Measurements from ENCODE around the gene SLC39A6.
"Not testable (repeated sequence)": the region's sequence is repeated elsewhere in the genome, so short reads cannot be mapped to it uniquely, and the experiment has no call there.

The SLC39A6 gene

GRCh38 chr18:36139245-36139644, 10.1 kb upstream of the SLC39A6 start:
- no peak for DNase-seq (ENCODE audit: low read depth in 2 of 2)

- DNase-seq (ENCODE audit: low read depth in 2 of 2), result no peak
These were observed 6.1 kb upstream of the SLC39A6 start for GRCh38 chr18:36135264-36135663.

- DNase-seq (ENCODE audit: low read depth in 2 of 2), result no peak
These were observed 3.6 kb upstream of the SLC39A6 start for GRCh38 chr18:36132756-36133155.

GRCh38 chr18:36131692-36132483, 2.7 kb upstream of the SLC39A6 start:
- no peak for DNase-seq (ENCODE audit: low read depth in 2 of 2)

- DNase-seq (ENCODE audit: low read depth in 2 of 2), result no peak
These were observed 1.9 kb upstream of the SLC39A6 start for GRCh38 chr18:36130883-36131653.

- DNase-seq (ENCODE audit: low read depth in 2 of 2), result no peak
These were observed 1.1 kb upstream of the SLC39A6 start for GRCh38 chr18:36130039-36130831.

GRCh38 chr18:36128907-36129299, 237 bp downstream of the SLC39A6 start:
- DNase-seq (ENCODE audit: low read depth in 2 of 2), result no peak

- DNase-seq (ENCODE audit: low read depth in 2 of 2), result no peak
These were observed 640 bp downstream of the SLC39A6 start for GRCh38 chr18:36128530-36128870.

- no peak for DNase-seq (ENCODE audit: low read depth in 2 of 2)
These were observed 1.2 kb downstream of the SLC39A6 start for GRCh38 chr18:36127836-36128529.

- DNase-seq (ENCODE audit: low read depth in 2 of 2), result no peak
These were observed 2.5 kb downstream of the SLC39A6 start for GRCh38 chr18:36126668-36127067.

GRCh38 chr18:36124841-36125240, 4.3 kb downstream of the SLC39A6 start:
- DNase-seq (ENCODE audit: low read depth in 2 of 2), result no peak

GRCh38 chr18:36120297-36120696, 8.8 kb downstream of the SLC39A6 start:
- no peak for DNase-seq (ENCODE audit: low read depth in 2 of 2)

GRCh38 chr18:36116771-36117170, 12.4 kb downstream of the SLC39A6 start:
- DNase-seq (ENCODE audit: low read depth in 2 of 2), result not testable (repeated sequence)

- no peak for DNase-seq (ENCODE audit: low read depth in 2 of 2)
These were observed 14.4 kb downstream of the SLC39A6 start for GRCh38 chr18:36114738-36115137.

- no peak for DNase-seq (ENCODE audit: low read depth in 2 of 2)
These were observed 14.9 kb downstream of the SLC39A6 start for GRCh38 chr18:36114251-36114650.

GRCh38 chr18:36112302-36112701, 16.8 kb downstream of the SLC39A6 start:
- DNase-seq (ENCODE audit: low read depth in 2 of 2), result no peak

- no peak for DNase-seq (ENCODE audit: low read depth in 2 of 2)
These were observed 19.4 kb downstream of the SLC39A6 start for GRCh38 chr18:36109737-36110136.

GRCh38 chr18:36108601-36109000, 20.5 kb downstream of the SLC39A6 start:
- no peak for DNase-seq (ENCODE audit: low read depth in 2 of 2)

- DNase-seq (ENCODE audit: low read depth in 2 of 2), result no peak
These were observed 20.9 kb downstream of the SLC39A6 start for GRCh38 chr18:36108196-36108595.

- DNase-seq (ENCODE audit: low read depth in 2 of 2), result no peak
These were observed 21.7 kb downstream of the SLC39A6 start for GRCh38 chr18:36107477-36107876.

GRCh38 chr18:36104749-36105148, 24.4 kb downstream of the SLC39A6 start:
- DNase-seq (ENCODE audit: low read depth in 2 of 2), result no peak

GRCh38 chr18:36101943-36102342, 27.2 kb downstream of the SLC39A6 start:
- no peak for DNase-seq (ENCODE audit: low read depth in 2 of 2)

All from stimulated activated CD4-positive, alpha-beta T cell treated with anti-CD3 and anti-CD28 coated beads, Interleukin-1b, Interleukin-23, amount 100 ng/mL, for 4 hours (primary cell).